Colonic mucosa (tissue), 4 donors: ENCODE results near the gene KLF6. TPM values are rescaled to one million over a fixed set of nuclear protein-coding genes. Genes with fewer than 3 reads are reported as not detected.

Experiments used
- DNase-seq: peaks from one replicate; pipeline ENCODE4 v3.0.0-alpha.2; 2020
- H3K27ac ChIP-seq: fragments of 200-600 bp; one replicate; pipeline ENCODE4 v1.8.0; 2021
- H3K27me3 ChIP-seq: fragments of 200-600 bp; one replicate; pipeline ENCODE4 v1.8.0; 2021
- H3K36me3 ChIP-seq: fragments of 200-600 bp; one replicate; pipeline ENCODE4 v1.8.0; 2021
- H3K4me1 ChIP-seq: fragments of 200-600 bp; one replicate; pipeline ENCODE4 v1.8.0; 2021; ENCODE audit warnings: mild to moderate bottlenecking
- H3K4me3 ChIP-seq: fragments of 200-600 bp; one replicate; pipeline ENCODE4 v1.8.0; 2021
- H3K9ac ChIP-seq, 2 donors: one replicate each; pipeline ENCODE4 v1.7.0; 2013; ENCODE audit warnings: control low read depth in 2 of 2, low read depth in 2 of 2, low read length in 2 of 2
- H3K9me3 ChIP-seq: fragments of 200-600 bp; one replicate; pipeline ENCODE4 v1.8.0; 2021
- CTCF ChIP-seq: fragments of 200-600 bp; IDR thresholded peaks from one replicate; pipeline ENCODE4 v1.8.0; 2022; ENCODE audit warnings: antibody characterized with exemption, mild to moderate bottlenecking
- intact Hi-C: fragments of 100-400 bp; cut with DNase I; formaldehyde crosslinking; loops from one replicate; pipeline ENCODE4 v1.14.1; 2022
- total RNA-seq, 2 donors: library from RNA; stranded (reverse); fragmentation: NEBNext Ultra II Directional in 1 of 2; extraction: Animal tissue kit (Norgen Biotek cat#: 25700) in 1 of 2; gene quantifications; one replicate each; pipeline ENCODE4 v1.2.1, GENCODE V29; 2021
- donor health status: healthy.
- donor health status: DM: no; HTN: no; CAD: no.
- donor health status: DM: no; HTN: no; CAD: no.

The KLF6 gene
- total RNA-seq, 2 donors from 2014 or later, result 106 to 299 TPM

GRCh38 chr10:3754727-3755439 is 30.1 kb downstream of the KLF6 start:
- no peaks in the 10 kb centered on the region for H3K9me3 ChIP-seq
- no peak overlapping the region for H3K4me3 ChIP-seq
- DNase-seq, result no peak
- H3K27ac ChIP-seq, result no peak overlapping the region
- H3K4me1 ChIP-seq, result no peaks in the 10 kb centered on the region
- TF ChIP-seq CTCF, result no peak
- H3K9ac ChIP-seq, result no peak overlapping the region
- no peaks in the 10 kb centered on the region for H3K27me3 ChIP-seq
- intact Hi-C loops, result loop anchor here (10.0 kb wide), 1 partner anchor 510 kb away; no protein-coding TSS in a partner anchor
- H3K36me3 ChIP-seq, result no peaks in the 10 kb centered on the region

GRCh38 chr10:3750854-3751253 is 34.2 kb downstream of the KLF6 start:
- Histone ChIP-seq H3K27me3 (no peaks in the 10 kb centered on the region), H3K9me3 (no peaks in the 10 kb centered on the region), H3K9ac (no peak overlapping the region), H3K4me3 (no peak overlapping the region), H3K4me1 (no peaks in the 10 kb centered on the region), H3K27ac (no peak overlapping the region), H3K36me3 (no peaks in the 10 kb centered on the region)
- no peak for DNase-seq
- no peak for TF ChIP-seq CTCF
- intact Hi-C loops, result loop anchor here (10.0 kb wide), 1 partner anchor 506 kb away; no protein-coding TSS in a partner anchor

- H3K4me3 ChIP-seq, result no peak overlapping the region
- H3K9ac ChIP-seq, result no peak overlapping the region
- no peak for TF ChIP-seq CTCF
- no peak for DNase-seq
- no peaks in the 10 kb centered on the region for H3K9me3 ChIP-seq
- intact Hi-C loops, result loop anchor here (10.0 kb wide), 1 partner anchor 505 kb away; no protein-coding TSS in a partner anchor
- no peaks in the 10 kb centered on the region for H3K36me3 ChIP-seq
- no peak overlapping the region for H3K27ac ChIP-seq
- no peaks in the 10 kb centered on the region for H3K4me1 ChIP-seq
- no peaks in the 10 kb centered on the region for H3K27me3 ChIP-seq
Observed at GRCh38 chr10:3750006-3750816, 34.8 kb downstream of the KLF6 start.

- no peak for DNase-seq
- no peaks in the 10 kb centered on the region for H3K36me3 ChIP-seq
- H3K27me3 ChIP-seq, result no peaks in the 10 kb centered on the region
- no peaks in the 10 kb centered on the region for H3K4me1 ChIP-seq
- no peak overlapping the region for H3K9ac ChIP-seq
- H3K4me3 ChIP-seq, result no peak overlapping the region
- intact Hi-C loops, result no loop called here
- H3K9me3 ChIP-seq, result no peaks in the 10 kb centered on the region
- H3K27ac ChIP-seq, result no peak overlapping the region
- no peak for TF ChIP-seq CTCF
Observed at GRCh38 chr10:3749600-3749999, 35.4 kb downstream of the KLF6 start.

- TF ChIP-seq CTCF, result no peak
- no peak overlapping the region for H3K4me3 ChIP-seq
- H3K36me3 ChIP-seq, result no peaks in the 10 kb centered on the region
- H3K27ac ChIP-seq, result no peak overlapping the region
- H3K9me3 ChIP-seq, result no peaks in the 10 kb centered on the region
- DNase-seq, result no peak
- no peaks in the 10 kb centered on the region for H3K4me1 ChIP-seq
- no peaks in the 10 kb centered on the region for H3K27me3 ChIP-seq
- H3K9ac ChIP-seq, result no peak overlapping the region
- intact Hi-C loops, result no loop called here
Observed at GRCh38 chr10:3749011-3749410, 36.0 kb downstream of the KLF6 start.
